Measurements from ENCODE around the gene NKAIN1. TPM values are rescaled to one million over a fixed set of nuclear protein-coding genes. Genes with fewer than 3 reads are reported as not detected.

The NKAIN1 gene
- total RNA-seq, 4 donors from 2014 or later: 0.09 to 0.30 (median 0.12) TPM; not detected in 1

GRCh38 chr1:31159323-31159722 is 80.4 kb downstream of the NKAIN1 start:
- Histone ChIP-seq H3K27ac (no peak overlapping the region), H3K4me1 (peaks cover 0 to 26% (median 6%) of the 10 kb centered on the region in 3 donors), H3K27me3 (no peaks in the 10 kb centered on the region), H3K36me3 (no peaks in the 10 kb centered on the region), H3K4me3 (no peak overlapping the region), H3K9me3 (no peaks in the 10 kb centered on the region)
- intact Hi-C loops (cut with DNase I): no loop called here
- 80 to 100% methylated on average over 2 of the region's 2 CpGs for WGBS, 2 donors
- DNase-seq: no peak
- TF ChIP-seq POLR2A (IDR thresholded peaks at IDR 0.05): no peak
- TF ChIP-seq, protein P1, sequence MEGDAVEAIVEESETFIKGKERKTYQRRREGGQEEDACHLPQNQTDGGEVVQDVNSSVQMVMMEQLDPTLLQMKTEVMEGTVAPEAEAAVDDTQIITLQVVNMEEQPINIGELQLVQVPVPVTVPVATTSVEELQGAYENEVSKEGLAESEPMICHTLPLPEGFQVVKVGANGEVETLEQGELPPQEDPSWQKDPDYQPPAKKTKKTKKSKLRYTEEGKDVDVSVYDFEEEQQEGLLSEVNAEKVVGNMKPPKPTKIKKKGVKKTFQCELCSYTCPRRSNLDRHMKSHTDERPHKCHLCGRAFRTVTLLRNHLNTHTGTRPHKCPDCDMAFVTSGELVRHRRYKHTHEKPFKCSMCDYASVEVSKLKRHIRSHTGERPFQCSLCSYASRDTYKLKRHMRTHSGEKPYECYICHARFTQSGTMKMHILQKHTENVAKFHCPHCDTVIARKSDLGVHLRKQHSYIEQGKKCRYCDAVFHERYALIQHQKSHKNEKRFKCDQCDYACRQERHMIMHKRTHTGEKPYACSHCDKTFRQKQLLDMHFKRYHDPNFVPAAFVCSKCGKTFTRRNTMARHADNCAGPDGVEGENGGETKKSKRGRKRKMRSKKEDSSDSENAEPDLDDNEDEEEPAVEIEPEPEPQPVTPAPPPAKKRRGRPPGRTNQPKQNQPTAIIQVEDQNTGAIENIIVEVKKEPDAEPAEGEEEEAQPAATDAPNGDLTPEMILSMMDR (IDR thresholded peaks at IDR 0.05): no peak

GRCh38 chr1:31155216-31155806 is 84.4 kb downstream of the NKAIN1 start:
- 0% methylated on average over 10 to 18 of the region's 46 CpGs for WGBS, 2 donors
- Histone ChIP-seq H3K27me3 (no peaks in the 10 kb centered on the region), H3K4me3 (peak overlapping the region; percentile 64 to 89 (median 70)), H3K9me3 (no peaks in the 10 kb centered on the region), H3K27ac (peak overlapping the region; percentile 93 to 98 (median 96)), H3K4me1 (peaks cover 0 to 39% (median 10%) of the 10 kb centered on the region in 3 donors), H3K36me3 (no peaks in the 10 kb centered on the region)
- DNase-seq: peak; percentile 18
- TF ChIP-seq, protein P1 (IDR thresholded peaks at IDR 0.05): peak in 5 of 6 experiments; percentile 23 to 54 (median 33)
- TF ChIP-seq POLR2A (IDR thresholded peaks at IDR 0.05): peak in 1 of 4 donors; percentile 16
- intact Hi-C loops (cut with DNase I): no loop called here

DNA sequence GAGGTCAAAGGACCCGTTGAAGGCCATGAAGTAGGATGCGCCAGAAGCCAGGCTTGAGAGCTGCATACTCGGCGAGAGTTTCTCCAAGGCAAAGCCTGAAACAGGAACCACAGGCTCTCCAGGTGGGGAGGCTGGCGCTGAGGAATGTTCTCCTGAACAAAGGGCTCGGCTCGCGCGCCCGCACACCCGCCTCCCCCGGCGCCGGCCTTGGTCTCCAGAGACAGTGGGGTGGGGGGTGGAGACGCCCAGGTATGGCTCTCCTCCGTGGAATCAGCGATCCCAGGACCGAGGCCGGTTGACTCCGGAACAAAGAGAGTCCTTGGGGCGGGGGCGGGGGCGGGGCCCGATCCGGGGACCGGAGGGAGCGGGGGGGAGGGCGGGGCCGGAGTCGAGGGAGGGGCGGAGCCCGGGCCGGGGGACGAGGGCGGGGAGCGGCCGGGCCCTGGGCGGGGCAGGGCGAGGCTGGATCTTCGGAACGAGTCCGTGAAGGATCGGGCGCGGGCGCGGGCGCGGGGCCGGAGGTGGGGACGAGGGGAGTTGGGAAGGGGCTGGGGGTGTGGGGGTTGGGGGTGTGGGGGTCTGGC is 85.0 kb downstream of the NKAIN1 start:
- 20 to 30% methylated on average over 4 of the region's 51 CpGs for WGBS, 2 donors
- Histone ChIP-seq H3K4me1 (peaks cover 0 to 39% (median 10%) of the 10 kb centered on the region in 3 donors), H3K27me3 (no peaks in the 10 kb centered on the region), H3K27ac (peak overlapping the region; percentile 93 to 98 (median 96)), H3K4me3 (peak overlapping the region; percentile 64 to 89 (median 70)), H3K36me3 (no peaks in the 10 kb centered on the region), H3K9me3 (no peaks in the 10 kb centered on the region)
- intact Hi-C loops (cut with DNase I): no loop called here
- TF ChIP-seq, protein P1 (IDR thresholded peaks at IDR 0.05): peak in 1 of 6 experiments; percentile 1
- no peak for TF ChIP-seq POLR2A (IDR thresholded peaks at IDR 0.05)
- peak; percentile 18 for DNase-seq

DNA sequence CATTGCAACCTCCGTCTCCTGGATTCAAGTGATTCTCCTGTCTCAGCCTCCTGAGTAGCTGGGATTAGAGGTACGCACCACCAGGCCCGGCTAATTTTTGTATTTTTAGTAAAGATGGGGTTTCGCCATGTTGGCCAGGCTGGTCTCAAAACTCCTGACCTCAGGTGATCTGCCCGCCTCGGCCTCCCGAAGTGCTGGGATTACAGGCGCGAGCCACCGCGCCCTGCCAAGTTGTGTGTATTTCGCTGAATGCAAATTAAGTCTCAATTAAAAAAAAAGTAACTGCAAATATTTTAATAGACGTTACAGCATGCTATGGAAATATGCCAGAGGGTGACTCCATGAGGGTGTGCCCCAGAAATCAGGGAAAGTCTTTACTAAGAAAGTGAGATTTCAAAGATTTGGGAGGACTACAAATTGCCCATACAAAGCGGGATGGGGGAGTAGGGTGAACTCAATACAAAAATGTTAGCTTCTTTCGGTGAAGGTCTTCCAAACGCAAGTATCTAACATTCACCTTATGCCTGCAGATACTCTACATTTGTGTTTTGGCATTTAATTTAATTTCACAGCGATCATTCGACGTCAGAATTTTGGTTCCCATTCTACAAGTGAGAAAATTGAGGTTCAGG is 85.6 kb downstream of the NKAIN1 start:
- peak overlapping the region; percentile 93 to 98 (median 96) for H3K27ac ChIP-seq
- 44 to 70% methylated on average over 14 to 19 of the region's 19 CpGs for WGBS, 2 donors
- H3K4me3 ChIP-seq: peak overlapping the region; percentile 64 to 89 (median 70)
- no peak for DNase-seq
- H3K36me3 ChIP-seq: no peaks in the 10 kb centered on the region
- no peaks in the 10 kb centered on the region for H3K27me3 ChIP-seq
- H3K9me3 ChIP-seq: no peaks in the 10 kb centered on the region
- H3K4me1 ChIP-seq: peaks cover 0 to 39% (median 10%) of the 10 kb centered on the region in 3 donors
- TF ChIP-seq, protein P1 (IDR thresholded peaks at IDR 0.05): peak in 1 of 6 experiments; percentile 5
- TF ChIP-seq POLR2A (IDR thresholded peaks at IDR 0.05): no peak
- intact Hi-C loops (cut with DNase I): no loop called here

DNA sequence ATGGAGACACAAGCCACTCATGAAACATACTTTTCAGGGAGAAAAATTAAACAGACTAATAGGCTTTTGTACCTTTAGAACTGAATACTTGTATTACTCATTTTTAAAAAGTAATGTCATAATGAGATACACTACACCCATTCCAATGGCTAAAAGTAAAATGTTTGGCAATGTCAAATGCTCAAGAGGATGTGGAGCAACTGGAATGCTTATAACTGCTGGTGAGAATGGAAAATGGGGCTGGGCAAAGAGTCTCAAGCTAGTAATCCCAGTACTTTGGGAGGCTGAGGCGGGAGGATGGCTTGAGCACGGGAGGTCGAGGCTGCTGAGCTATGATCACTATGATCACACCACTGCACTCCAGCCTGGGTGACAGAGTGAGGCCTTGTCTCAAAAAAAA is 86.3 kb downstream of the NKAIN1 start:
- Histone ChIP-seq H3K4me1 (peaks cover 0 to 39% (median 10%) of the 10 kb centered on the region in 3 donors), H3K27ac (peak overlapping the region in 1 of 4 donors; percentile 96), H3K4me3 (no peak overlapping the region), H3K9me3 (no peaks in the 10 kb centered on the region), H3K27me3 (no peaks in the 10 kb centered on the region), H3K36me3 (no peaks in the 10 kb centered on the region)
- no peak for DNase-seq
- no peak for TF ChIP-seq POLR2A (IDR thresholded peaks at IDR 0.05)
- TF ChIP-seq, protein P1 (IDR thresholded peaks at IDR 0.05): no peak
- 91 to 97% methylated on average over 3 of the region's 3 CpGs for WGBS, 2 donors
- intact Hi-C loops (cut with DNase I): no loop called here

All from esophagus squamous epithelium (tissue), 5 donors.